Astrocyte of the cerebellum (primary cell): Measurements from ENCODE around the gene GRIFIN.
A peak's percentile ranks its signal among the peaks of the same experiment; 100 is the strongest.

Experiments used
- DNase-seq: peaks from one replicate; pipeline ENCODE4 v3.0.0-alpha.2; 2011; ENCODE audit warnings: low read depth
- H3K4me3 ChIP-seq: 2 replicates; pipeline ENCODE4 v1.5.1; 2011; ENCODE audit warnings: mild to moderate bottlenecking, low read depth, low read length, moderate library complexity
- in situ Hi-C: cut with HindIII; loops from 2 replicates; pipeline ENCODE4 v1.10.0; 2017; ENCODE audit warnings: low sequenced_read_pairs
- TF ChIP-seq, protein P1 (sequence below): IDR thresholded peaks from 2 replicates; pipeline ENCODE4 v1.5.1; 2012; ENCODE audit warnings: low read length, low read depth, moderate library complexity, mild to moderate bottlenecking; ENCODE audit errors: missing control alignments

The GRIFIN gene

DNA sequence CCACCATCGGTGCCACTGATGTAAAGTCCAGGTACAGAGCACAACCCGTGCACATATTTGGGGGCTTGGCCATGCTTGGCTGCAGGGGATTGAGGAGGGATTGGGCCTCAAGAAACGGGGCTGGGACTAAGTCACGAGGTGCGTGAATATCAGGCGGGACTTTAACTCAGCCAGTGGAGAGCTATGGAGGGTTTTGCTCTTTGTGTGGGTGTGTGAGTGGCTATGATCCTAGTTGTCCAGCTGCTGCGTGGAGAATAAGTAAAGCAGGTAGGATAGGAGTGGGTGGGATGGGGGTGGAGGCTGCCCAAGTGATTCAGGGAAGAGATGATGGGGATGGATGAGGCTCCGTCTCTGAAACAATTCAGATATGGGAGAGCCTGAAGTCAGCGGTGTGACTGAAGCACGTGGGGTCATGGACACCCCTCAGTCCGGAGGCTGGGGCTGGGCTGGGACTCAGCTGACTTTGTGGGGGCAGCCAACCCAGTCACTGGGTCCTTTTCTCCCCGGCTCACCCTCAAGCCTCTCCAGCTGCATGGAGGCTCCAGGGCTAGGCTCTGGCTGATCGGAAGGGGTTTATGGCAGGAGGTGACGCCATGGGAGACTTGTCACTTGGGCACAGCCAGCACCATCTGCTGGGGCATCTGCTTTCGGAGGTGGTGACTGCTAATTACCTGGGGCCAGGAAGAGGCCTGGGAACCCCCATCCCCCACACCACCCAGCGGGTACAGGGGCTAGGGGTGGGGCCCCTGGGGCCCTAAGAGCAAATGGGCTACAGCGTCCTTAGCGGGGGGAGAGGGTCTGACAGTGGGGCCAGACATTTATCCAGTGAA lies 41.7 kb upstream of the GRIFIN start:
- H3K4me3 ChIP-seq = no peak overlapping the region
- in situ Hi-C loops = no loop called here
- TF ChIP-seq, protein P1, sequence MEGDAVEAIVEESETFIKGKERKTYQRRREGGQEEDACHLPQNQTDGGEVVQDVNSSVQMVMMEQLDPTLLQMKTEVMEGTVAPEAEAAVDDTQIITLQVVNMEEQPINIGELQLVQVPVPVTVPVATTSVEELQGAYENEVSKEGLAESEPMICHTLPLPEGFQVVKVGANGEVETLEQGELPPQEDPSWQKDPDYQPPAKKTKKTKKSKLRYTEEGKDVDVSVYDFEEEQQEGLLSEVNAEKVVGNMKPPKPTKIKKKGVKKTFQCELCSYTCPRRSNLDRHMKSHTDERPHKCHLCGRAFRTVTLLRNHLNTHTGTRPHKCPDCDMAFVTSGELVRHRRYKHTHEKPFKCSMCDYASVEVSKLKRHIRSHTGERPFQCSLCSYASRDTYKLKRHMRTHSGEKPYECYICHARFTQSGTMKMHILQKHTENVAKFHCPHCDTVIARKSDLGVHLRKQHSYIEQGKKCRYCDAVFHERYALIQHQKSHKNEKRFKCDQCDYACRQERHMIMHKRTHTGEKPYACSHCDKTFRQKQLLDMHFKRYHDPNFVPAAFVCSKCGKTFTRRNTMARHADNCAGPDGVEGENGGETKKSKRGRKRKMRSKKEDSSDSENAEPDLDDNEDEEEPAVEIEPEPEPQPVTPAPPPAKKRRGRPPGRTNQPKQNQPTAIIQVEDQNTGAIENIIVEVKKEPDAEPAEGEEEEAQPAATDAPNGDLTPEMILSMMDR = no peak
- DNase-seq = no peak

DNA sequence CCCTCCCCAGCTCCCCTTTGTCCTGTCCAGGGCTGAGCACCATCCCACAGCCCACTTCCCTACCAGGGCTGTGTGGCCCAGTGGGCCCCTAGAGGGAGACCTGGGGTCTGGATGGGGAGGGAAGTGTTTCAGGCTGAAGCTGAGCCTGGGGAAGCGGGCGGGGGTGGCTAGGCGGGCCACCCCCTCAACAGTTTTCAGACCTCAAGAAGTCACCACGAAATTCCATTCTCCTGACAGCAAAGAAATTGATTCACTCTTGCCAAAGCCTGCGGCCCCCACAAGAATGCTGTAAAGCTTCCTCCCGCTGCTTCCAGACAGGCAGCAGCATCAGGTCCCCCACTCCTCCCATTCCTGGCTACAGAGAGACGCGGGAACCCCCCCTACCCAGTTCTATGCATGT lies 40.8 kb upstream of the GRIFIN start:
- TF ChIP-seq, protein P1 = peak; percentile 43
- peak; percentile 91 for DNase-seq
- no peak overlapping the region for H3K4me3 ChIP-seq
- in situ Hi-C loops = no loop called here

DNA sequence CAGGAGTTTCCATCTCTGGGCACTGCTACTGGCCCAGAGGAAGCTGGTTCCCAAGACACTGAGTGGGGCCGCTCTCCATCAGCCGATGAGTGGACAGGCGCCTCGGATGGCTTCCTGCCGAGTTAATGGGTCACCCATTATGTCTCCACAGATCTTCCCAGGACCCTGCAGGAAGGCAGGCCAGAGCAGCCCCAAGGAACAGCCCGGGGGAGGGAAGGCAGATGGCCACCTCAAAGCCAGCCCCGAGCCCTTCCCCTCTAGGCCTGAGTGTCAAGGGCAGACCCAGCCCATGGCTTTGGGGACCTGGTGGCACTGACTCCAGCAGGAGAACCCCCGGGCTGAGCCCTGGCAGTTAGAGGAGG lies 40.0 kb upstream of the GRIFIN start:
- DNase-seq = no peak
- TF ChIP-seq, protein P1 = no peak
- in situ Hi-C loops = no loop called here
- no peak overlapping the region for H3K4me3 ChIP-seq

DNA sequence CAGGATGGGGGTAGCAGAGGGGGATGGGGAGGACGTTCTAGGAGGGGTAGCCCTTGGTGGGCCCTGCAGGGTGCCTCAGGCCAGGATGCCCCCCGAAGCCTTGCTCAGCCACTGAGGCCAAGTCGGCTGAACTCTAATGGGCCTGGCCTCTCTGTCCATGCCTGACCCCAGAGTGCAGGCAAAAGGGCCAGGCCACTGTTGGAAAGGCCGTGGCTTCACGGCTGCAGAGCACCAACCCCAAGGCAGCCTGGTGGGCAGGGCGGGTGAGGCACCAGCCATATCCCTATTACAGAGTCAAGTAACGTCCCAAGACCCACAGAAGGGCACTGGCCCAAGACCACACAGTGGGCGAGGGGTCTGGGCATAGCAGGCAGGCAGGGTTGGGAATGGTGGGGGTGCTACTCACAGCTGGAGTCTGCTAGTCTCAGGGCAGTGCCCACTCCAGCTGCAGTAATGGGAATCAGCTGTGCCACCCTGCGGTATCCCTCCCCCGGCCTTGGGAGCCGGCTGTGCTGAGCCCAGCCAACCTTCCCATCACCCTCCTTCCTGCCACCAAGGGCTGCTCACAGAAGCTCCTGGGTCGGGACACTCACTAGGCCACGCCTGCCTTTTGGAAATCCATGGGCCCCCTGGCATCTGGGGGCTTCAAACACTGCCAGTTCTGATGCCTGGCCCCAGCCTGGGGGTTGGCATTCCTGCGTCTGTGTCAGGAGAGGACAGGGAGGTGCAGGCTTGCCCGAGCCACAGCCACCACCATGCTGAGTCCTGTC lies 39.4 kb upstream of the GRIFIN start:
- in situ Hi-C loops = no loop called here
- DNase-seq = no peak

DNA sequence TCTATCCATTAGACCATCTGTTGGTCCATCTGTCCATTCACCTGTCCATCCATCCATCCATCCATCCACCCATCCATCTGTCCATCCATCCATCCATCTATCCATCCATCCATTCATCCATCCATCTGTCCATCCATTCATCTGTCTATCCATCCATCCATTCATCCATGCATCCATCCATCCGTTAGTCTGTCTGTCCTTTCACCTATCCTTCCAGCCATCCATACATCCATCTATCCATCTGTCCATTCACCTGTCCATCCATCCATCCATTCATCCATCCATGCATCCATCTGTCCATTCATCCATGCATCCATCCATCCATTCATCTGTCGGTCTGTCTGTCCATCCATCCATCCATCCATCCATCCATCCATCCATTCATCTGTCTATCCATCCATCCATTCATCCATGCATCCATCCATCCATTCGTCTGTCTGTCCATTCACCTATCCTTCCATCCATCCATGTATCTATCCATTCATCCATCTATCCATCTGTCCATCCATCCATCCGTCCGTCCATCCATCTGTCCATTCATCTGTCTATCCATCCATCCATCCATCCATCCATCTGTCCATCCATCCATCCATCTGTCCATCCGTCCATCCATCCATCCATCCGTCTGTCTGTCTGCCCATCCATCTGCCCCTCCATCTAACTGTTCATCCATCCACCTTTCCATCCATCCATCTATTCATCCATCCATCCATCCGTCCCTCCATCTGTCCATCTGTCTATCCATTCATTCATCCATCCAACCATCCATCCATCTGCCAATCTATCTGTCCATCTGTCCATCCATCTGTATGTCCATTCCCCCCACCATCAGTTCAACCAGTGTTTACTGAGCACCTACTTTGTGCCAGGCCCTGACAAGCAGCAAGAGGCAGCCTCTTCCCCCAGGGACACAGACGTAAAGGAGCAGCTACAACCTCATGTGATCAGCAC lies 38.5 kb upstream of the GRIFIN start:
- in situ Hi-C loops = no loop called here
- DNase-seq = no peak
- H3K4me3 ChIP-seq = no peak overlapping the region
- TF ChIP-seq, protein P1 = no peak

More for the DNA sequence above, 39.4 kb upstream of the GRIFIN start:
- no peak overlapping the region for H3K4me3 ChIP-seq
- TF ChIP-seq, protein P1 = no peak

DNA sequence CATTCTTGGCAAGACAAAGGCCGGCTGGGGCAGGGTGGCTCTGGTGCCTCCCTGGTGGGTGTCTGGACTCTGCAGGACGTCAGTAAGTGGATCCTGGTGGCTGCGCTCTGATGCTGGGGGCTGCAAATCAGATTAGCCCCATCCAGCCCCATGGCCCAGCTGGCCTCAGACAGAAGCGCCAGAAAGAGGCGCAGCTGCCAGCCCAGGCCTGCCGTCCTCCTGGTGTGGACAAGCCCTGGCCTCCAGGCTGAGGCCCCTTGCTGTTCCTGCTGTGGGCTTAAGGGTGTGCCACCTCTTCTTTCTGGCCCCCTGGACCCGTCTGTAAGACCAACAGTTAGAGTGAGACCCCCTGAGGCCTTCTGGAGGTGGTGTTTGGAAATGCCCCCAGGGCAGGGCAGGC lies 37.5 kb upstream of the GRIFIN start:
- H3K4me3 ChIP-seq = no peak overlapping the region
- in situ Hi-C loops = no loop called here
- TF ChIP-seq, protein P1 = no peak
- DNase-seq = no peak
